Measurements from ENCODE around the gene INPP5A.

- TF ChIP-seq POLR2AphosphoS5 (IDR thresholded peaks at IDR 0.05; ENCODE audit: low read depth, low read length) (no peak), TAF1 (IDR thresholded peaks at IDR 0.05; ENCODE audit: low read depth, low read length) (no peak), POLR2A (IDR thresholded peaks at IDR 0.05; ENCODE audit: low read depth, low read length) (no peak), SPI1 (IDR thresholded peaks at IDR 0.05; ENCODE audit: low read depth, low read length) (no peak), PAX5 (IDR thresholded peaks at IDR 0.05; ENCODE audit: insufficient read depth, low read length, severe bottlenecking) (no peak), POU2F2 (IDR thresholded peaks at IDR 0.05; ENCODE audit: low read depth, low read length) (no peak)
These were observed 274.4 kb downstream of the INPP5A start for GRCh38 chr10:132811891-132812481.
